GM13976 (cell line): ENCODE results near the gene YIPF4.

Experiments
- DNase-seq: peaks from one replicate; pipeline ENCODE4 v3.0.0; 2012; ENCODE audit warnings: low spot score
- in situ Hi-C: fragments of 300-500 bp; cut with MboI; formaldehyde crosslinking; loops from one replicate; pipeline ENCODE4 v1.12.0; 2022; ENCODE audit warnings: low sequenced_read_pairs, mixed read lengths, inconsistent platforms; ENCODE audit not compliant: unreplicated experiment
- TF ChIP-seq, protein P1 (sequence below): IDR thresholded peaks from 2 replicates; pipeline ENCODE4 v1.5.1; 2012; ENCODE audit warnings: borderline replicate concordance, mild to moderate bottlenecking; ENCODE audit not compliant: insufficient read depth; ENCODE audit errors: extremely low read depth, missing control alignments, control extremely low read depth

Gene YIPF4

DNA sequence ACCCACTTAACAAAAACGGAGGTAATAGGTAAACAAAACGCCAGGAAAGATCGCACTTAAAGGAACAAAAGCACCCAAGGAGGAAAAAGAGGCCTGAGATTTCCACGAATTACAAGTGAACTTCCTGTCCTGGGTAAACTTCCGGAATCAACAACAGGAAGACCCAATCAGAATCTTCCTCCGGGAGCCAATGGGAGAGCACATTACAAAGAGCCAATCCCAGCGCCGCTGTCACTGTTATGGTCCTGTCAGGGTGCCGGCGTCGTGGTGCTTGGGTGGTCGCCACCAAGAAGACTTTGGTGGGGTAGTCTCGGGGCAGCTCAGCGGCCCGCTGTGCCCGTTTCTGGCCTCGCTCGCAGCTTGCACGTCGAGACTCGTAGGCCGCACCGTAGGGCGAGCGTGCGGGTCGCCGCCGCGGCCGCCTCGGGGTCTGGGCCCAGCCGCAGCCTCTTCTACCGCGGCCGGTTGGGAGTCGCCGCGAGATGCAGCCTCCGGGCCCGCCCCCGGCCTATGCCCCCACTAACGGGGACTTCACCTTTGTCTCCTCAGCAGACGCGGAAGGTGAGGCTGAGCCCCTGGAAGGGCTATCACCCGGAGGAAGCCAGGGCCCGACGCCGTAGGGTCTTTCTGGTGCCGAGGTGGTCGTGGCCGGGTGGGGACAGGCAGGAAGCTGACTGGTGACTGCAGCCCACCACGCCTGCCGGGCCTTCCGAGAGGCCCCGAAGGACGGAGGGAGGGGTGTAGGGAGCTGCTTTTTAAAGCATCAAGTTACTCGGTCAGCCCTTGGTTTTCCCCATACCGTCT lies at the start of gene YIPF4:
Gene YIPF4 (plus strand): TSS at position 231 of the 804 bp plus-strand sequence. CDS start 252 bp downstream, at position 483.
- in situ Hi-C loops, result no loop called here
- TF ChIP-seq, protein P1, sequence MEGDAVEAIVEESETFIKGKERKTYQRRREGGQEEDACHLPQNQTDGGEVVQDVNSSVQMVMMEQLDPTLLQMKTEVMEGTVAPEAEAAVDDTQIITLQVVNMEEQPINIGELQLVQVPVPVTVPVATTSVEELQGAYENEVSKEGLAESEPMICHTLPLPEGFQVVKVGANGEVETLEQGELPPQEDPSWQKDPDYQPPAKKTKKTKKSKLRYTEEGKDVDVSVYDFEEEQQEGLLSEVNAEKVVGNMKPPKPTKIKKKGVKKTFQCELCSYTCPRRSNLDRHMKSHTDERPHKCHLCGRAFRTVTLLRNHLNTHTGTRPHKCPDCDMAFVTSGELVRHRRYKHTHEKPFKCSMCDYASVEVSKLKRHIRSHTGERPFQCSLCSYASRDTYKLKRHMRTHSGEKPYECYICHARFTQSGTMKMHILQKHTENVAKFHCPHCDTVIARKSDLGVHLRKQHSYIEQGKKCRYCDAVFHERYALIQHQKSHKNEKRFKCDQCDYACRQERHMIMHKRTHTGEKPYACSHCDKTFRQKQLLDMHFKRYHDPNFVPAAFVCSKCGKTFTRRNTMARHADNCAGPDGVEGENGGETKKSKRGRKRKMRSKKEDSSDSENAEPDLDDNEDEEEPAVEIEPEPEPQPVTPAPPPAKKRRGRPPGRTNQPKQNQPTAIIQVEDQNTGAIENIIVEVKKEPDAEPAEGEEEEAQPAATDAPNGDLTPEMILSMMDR, result no peak
- DNase-seq, result peak; percentile 99

- in situ Hi-C loops, result no loop called here
- no peak for DNase-seq
- TF ChIP-seq, protein P1, result no peak
Observed at GRCh38 chr2:32228181-32228580, 49.5 kb upstream of the YIPF4 start.

DNA sequence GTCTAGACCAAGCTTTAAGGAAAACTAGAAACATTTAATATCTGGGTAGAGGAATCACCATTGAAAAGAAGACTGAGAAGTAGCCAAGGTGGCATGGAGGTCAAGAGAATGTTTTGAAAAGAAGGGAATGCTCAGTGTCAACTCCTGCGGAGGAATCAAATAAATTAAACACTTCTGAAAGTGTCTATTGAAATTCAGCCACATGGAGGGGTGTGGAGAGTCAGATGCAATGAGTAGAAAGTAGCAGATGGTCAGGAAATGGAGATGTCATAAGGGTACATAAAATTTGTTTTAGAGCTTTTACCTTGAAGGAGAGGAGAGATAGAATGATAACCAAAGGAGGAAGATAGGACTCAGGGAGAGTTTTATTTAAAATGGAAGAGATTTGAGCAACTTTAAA lies 48.1 kb upstream of the YIPF4 start:
- in situ Hi-C loops, result no loop called here
- TF ChIP-seq, protein P1, result no peak
- DNase-seq, result no peak

DNA sequence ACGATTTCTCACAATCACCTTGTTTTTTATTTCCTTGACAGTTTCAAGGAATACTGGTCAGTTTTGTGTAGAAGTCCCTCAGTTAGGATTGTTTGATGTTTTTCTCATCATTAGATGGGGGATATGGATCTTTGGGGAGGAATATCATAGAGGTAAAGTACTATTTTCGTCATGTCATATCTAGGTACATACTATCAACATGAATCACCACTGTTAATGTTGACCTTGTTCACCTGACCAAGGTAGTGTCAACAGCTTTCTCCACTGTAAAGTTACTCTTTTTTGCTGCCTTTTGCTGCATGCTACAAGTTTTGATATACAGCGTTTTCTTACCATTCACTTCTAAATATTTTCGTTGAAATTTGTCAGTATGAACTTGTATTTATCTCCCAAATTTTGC lies 45.7 kb upstream of the YIPF4 start:
- in situ Hi-C loops, result no loop called here
- TF ChIP-seq, protein P1, result no peak
- DNase-seq, result no peak

- in situ Hi-C loops, result no loop called here
- DNase-seq, result no peak
- TF ChIP-seq, protein P1, result no peak
Observed at GRCh38 chr2:32235315-32235714, 42.4 kb upstream of the YIPF4 start.

DNA sequence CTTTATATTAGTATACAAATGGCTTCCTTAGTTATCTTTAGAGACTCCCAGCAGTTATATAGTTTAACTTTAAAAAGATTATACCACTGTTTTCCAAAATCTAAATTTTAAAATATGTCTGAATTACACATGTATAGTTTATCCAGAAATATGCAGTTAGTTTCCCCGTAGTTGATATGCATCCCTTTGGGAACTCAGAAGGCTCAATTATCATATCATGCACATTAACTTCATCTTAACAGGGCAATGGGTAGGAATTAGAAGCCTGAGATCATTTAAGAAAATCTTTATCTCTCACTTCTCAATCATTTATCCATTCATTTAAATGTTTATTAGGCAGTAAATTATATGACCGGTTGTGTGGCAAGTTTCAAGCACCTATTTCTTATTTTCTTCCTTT lies 40.2 kb upstream of the YIPF4 start:
- TF ChIP-seq, protein P1, result no peak
- no peak for DNase-seq
- in situ Hi-C loops, result no loop called here
